ACHN (cell line): Measurements from ENCODE around the gene FBXW10B.
"Not testable (repeated sequence)": the region's sequence is repeated elsewhere in the genome, so short reads cannot be mapped to it uniquely, and the experiment has no call there.

Experiments
- DNase-seq: peaks from one replicate; pipeline ENCODE4 v3.0.0-alpha.2; 2015
- in situ Hi-C: cut with HindIII; loops from 2 replicates; pipeline ENCODE4 v1.10.0; 2017; ENCODE audit warnings: low sequenced_read_pairs, low pct_ligation_motif_present, low pct_unique_long_range_greater_than_20kb

The FBXW10B gene

DNA sequence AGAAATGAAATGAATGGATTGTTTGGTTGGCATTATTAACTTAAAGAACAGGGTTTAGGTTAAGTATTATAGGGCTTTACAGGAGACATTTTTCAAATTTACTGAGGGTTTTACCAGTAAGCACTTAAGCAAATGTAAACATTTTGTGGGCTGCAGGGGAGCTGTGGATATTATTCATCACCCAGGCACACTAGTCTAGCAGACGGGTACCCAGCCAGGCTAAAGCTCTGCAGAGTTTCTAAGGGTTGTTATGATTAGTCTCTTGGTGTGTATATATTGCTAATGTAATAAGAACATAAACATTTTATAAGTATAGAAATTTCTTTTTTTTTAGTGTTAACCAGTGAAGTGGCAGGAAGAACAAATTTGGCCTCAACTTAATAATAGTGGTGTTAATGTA is 42.7 kb downstream of the FBXW10B start:
- DNase-seq, in situ Hi-C loops: not testable (repeated sequence)

DNA sequence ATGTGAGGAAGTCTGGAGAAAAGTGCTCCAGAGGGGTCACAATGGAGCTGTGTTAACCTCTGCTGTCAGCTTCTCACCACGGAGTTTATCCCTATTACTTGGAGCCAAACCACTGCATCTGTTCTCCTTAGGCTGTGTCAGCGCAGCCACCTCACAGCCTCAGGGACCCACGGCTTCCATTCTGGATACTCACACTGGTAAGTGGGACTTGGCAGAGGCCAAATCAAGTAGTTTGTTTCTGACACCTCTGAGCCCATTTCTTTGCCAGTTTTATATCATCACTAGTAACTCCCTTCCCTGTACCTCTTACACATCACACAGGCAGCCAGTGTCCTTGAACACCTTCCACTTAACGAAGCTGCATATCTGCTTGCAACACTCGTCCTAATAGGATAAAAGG is 44.8 kb downstream of the FBXW10B start:
- DNase-seq, in situ Hi-C loops: not testable (repeated sequence)

DNA sequence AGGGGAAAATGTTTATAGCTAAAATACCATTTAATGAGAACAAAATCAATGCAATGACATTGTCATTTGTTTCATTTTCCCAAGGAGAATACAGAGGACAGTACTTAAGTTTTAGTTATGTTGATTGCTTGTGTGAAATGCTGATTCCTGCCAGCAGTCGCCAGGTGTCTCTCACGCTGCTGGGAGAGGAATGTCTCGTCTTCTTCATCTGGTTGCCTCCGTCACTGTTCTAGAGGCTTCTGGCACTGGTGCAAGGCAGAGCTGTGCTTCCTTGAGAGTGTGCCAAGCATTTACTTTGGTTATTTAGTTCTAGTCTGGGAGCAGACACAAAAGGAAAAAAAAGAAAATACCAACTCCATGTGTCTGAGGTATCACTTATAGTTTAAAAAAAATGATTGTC is 45.6 kb downstream of the FBXW10B start:
- in situ Hi-C loops, DNase-seq: not testable (repeated sequence)
